GM21619 (cell line): ENCODE results near the gene CNR1.
A peak's percentile ranks its signal among the peaks of the same experiment; 100 is the strongest.

ENCODE experiments used
- ATAC-seq: cut with Tn5 transposase; IDR thresholded peaks from one replicate; pipeline ENCODE4 v1.9.1; 2021; ENCODE audit not compliant: unreplicated experiment

Gene CNR1

GRCh38 chr6:88144637-88145297 lies 21.4 kb downstream of the CNR1 start:
- ATAC-seq, result no peak

GRCh38 chr6:88143421-88144157 lies 22.6 kb downstream of the CNR1 start:
- ATAC-seq, result no peak

GRCh38 chr6:88142297-88142668 lies 23.9 kb downstream of the CNR1 start:
- no peak for ATAC-seq

- peak; percentile 95 for ATAC-seq
Observed at GRCh38 chr6:88141561-88142296, 24.4 kb downstream of the CNR1 start.

GRCh38 chr6:88137915-88138314 lies 28.2 kb downstream of the CNR1 start:
- ATAC-seq, result no peak

GRCh38 chr6:88135578-88136114 lies 30.5 kb downstream of the CNR1 start:
- ATAC-seq, result peak; percentile 74

GRCh38 chr6:88134575-88134974 lies 31.6 kb downstream of the CNR1 start:
- no peak for ATAC-seq

- ATAC-seq, result no peak
Observed at GRCh38 chr6:88133718-88134117, 32.4 kb downstream of the CNR1 start.

- no peak for ATAC-seq
Observed at GRCh38 chr6:88124925-88125557, 41.1 kb downstream of the CNR1 start.

GRCh38 chr6:88120635-88121034 lies 45.5 kb downstream of the CNR1 start:
- no peak for ATAC-seq

GRCh38 chr6:88119769-88120168 lies 46.4 kb downstream of the CNR1 start:
- no peak for ATAC-seq

GRCh38 chr6:88116276-88116675 lies 49.9 kb downstream of the CNR1 start:
- ATAC-seq, result no peak

GRCh38 chr6:88115307-88115706 lies 50.8 kb downstream of the CNR1 start:
- no peak for ATAC-seq

- ATAC-seq, result no peak
Observed at GRCh38 chr6:88114838-88115237, 51.3 kb downstream of the CNR1 start.

GRCh38 chr6:88111991-88112390 lies 54.2 kb downstream of the CNR1 start:
- no peak for ATAC-seq

- ATAC-seq, result no peak
Observed at GRCh38 chr6:88107241-88107640, 58.9 kb downstream of the CNR1 start.

- no peak for ATAC-seq
Observed at GRCh38 chr6:88105741-88106340, 60.3 kb downstream of the CNR1 start.
